Measurements from ENCODE around the gene GRIN3B.

Gene GRIN3B

GRCh38 chr19:1013218-1013617 lies 13.0 kb downstream of the GRIN3B start:
- Histone ChIP-seq H3K27me3 (ENCODE audit: control insufficient read depth, insufficient read depth, low read length) (no peaks in the 10 kb centered on the region), H3K4me1 (ENCODE audit: control insufficient read depth, insufficient read depth, low read length) (peaks cover 26% of the 10 kb centered on the region), H3K36me3 (ENCODE audit: insufficient read depth, low read length) (peaks cover 39% of the 10 kb centered on the region), H3K4me3 (ENCODE audit: low read length) (no peak overlapping the region), H3K9me3 (replicated peaks; ENCODE audit: low read length) (no peaks in the 10 kb centered on the region), H3K4me2 (ENCODE audit: low read length) (no peak overlapping the region), H3K9ac (ENCODE audit: low read depth, low read length) (no peak overlapping the region)

- no peak overlapping the region for H3K4me2 ChIP-seq (ENCODE audit: low read length)
- H3K4me3 ChIP-seq (ENCODE audit: low read length) = no peak overlapping the region
- peaks cover 30% of the 10 kb centered on the region for H3K36me3 ChIP-seq (ENCODE audit: insufficient read depth, low read length)
- peaks cover 36% of the 10 kb centered on the region for H3K4me1 ChIP-seq (ENCODE audit: control insufficient read depth, insufficient read depth, low read length)
- H3K9me3 ChIP-seq (replicated peaks; ENCODE audit: low read length) = no peaks in the 10 kb centered on the region
- H3K9ac ChIP-seq (ENCODE audit: low read depth, low read length) = no peak overlapping the region
- H3K27me3 ChIP-seq (ENCODE audit: control insufficient read depth, insufficient read depth, low read length) = no peaks in the 10 kb centered on the region
Observed at GRCh38 chr19:1014161-1015060, 14.2 kb downstream of the GRIN3B start.

GRCh38 chr19:1015061-1015781 lies 15.0 kb downstream of the GRIN3B start:
- H3K9me3 ChIP-seq (replicated peaks; ENCODE audit: low read length) = no peaks in the 10 kb centered on the region
- H3K9ac ChIP-seq (ENCODE audit: low read depth, low read length) = no peak overlapping the region
- peaks cover 40% of the 10 kb centered on the region for H3K4me1 ChIP-seq (ENCODE audit: control insufficient read depth, insufficient read depth, low read length)
- H3K4me2 ChIP-seq (ENCODE audit: low read length) = no peak overlapping the region
- no peaks in the 10 kb centered on the region for H3K27me3 ChIP-seq (ENCODE audit: control insufficient read depth, insufficient read depth, low read length)
- peaks cover 26% of the 10 kb centered on the region for H3K36me3 ChIP-seq (ENCODE audit: insufficient read depth, low read length)
- no peak overlapping the region for H3K4me3 ChIP-seq (ENCODE audit: low read length)

GRCh38 chr19:1015782-1016646 lies 15.8 kb downstream of the GRIN3B start:
- Histone ChIP-seq H3K27me3 (ENCODE audit: control insufficient read depth, insufficient read depth, low read length) (no peaks in the 10 kb centered on the region), H3K36me3 (ENCODE audit: insufficient read depth, low read length) (peaks cover 26% of the 10 kb centered on the region), H3K9ac (ENCODE audit: low read depth, low read length) (no peak overlapping the region), H3K4me3 (ENCODE audit: low read length) (no peak overlapping the region), H3K4me1 (ENCODE audit: control insufficient read depth, insufficient read depth, low read length) (peaks cover 40% of the 10 kb centered on the region), H3K9me3 (replicated peaks; ENCODE audit: low read length) (no peaks in the 10 kb centered on the region), H3K4me2 (ENCODE audit: low read length) (peak overlapping the region; percentile 100)

- peak overlapping the region; percentile 28 for H3K9ac ChIP-seq (ENCODE audit: low read depth, low read length)
Observed at GRCh38 chr19:1016647-1017114, 16.5 kb downstream of the GRIN3B start.

GRCh38 chr19:1017115-1017905 lies 17.1 kb downstream of the GRIN3B start:
- no peaks in the 10 kb centered on the region for H3K9me3 ChIP-seq (replicated peaks; ENCODE audit: low read length)
- H3K4me1 ChIP-seq (ENCODE audit: control insufficient read depth, insufficient read depth, low read length) = peaks cover 40% of the 10 kb centered on the region
- H3K36me3 ChIP-seq (ENCODE audit: insufficient read depth, low read length) = peaks cover 26% of the 10 kb centered on the region
- H3K27me3 ChIP-seq (ENCODE audit: control insufficient read depth, insufficient read depth, low read length) = no peaks in the 10 kb centered on the region
- H3K4me2 ChIP-seq (ENCODE audit: low read length) = peak overlapping the region; percentile 100
- peak overlapping the region; percentile 28 for H3K9ac ChIP-seq (ENCODE audit: low read depth, low read length)
- H3K4me3 ChIP-seq (ENCODE audit: low read length) = peak overlapping the region; percentile 25

More at GRCh38 chr19:1016647-1017114, 16.5 kb downstream of the GRIN3B start:
- H3K4me1 ChIP-seq (ENCODE audit: control insufficient read depth, insufficient read depth, low read length) = peaks cover 40% of the 10 kb centered on the region
- peak overlapping the region; percentile 25 for H3K4me3 ChIP-seq (ENCODE audit: low read length)
- H3K36me3 ChIP-seq (ENCODE audit: insufficient read depth, low read length) = peaks cover 26% of the 10 kb centered on the region
- H3K27me3 ChIP-seq (ENCODE audit: control insufficient read depth, insufficient read depth, low read length) = no peaks in the 10 kb centered on the region
- no peaks in the 10 kb centered on the region for H3K9me3 ChIP-seq (replicated peaks; ENCODE audit: low read length)
- peak overlapping the region; percentile 100 for H3K4me2 ChIP-seq (ENCODE audit: low read length)

- Histone ChIP-seq H3K9me3 (replicated peaks; ENCODE audit: low read length) (no peaks in the 10 kb centered on the region), H3K9ac (ENCODE audit: low read depth, low read length) (no peak overlapping the region), H3K4me3 (ENCODE audit: low read length) (no peak overlapping the region), H3K4me2 (ENCODE audit: low read length) (peak overlapping the region; percentile 100), H3K36me3 (ENCODE audit: insufficient read depth, low read length) (peaks cover 22% of the 10 kb centered on the region), H3K27me3 (ENCODE audit: control insufficient read depth, insufficient read depth, low read length) (no peaks in the 10 kb centered on the region), H3K4me1 (ENCODE audit: control insufficient read depth, insufficient read depth, low read length) (peaks cover 40% of the 10 kb centered on the region)
Observed at GRCh38 chr19:1017906-1018305, 17.7 kb downstream of the GRIN3B start.

- Histone ChIP-seq H3K9me3 (replicated peaks; ENCODE audit: low read length) (no peaks in the 10 kb centered on the region), H3K27me3 (ENCODE audit: control insufficient read depth, insufficient read depth, low read length) (no peaks in the 10 kb centered on the region), H3K4me1 (ENCODE audit: control insufficient read depth, insufficient read depth, low read length) (peaks cover 40% of the 10 kb centered on the region), H3K36me3 (ENCODE audit: insufficient read depth, low read length) (peaks cover 17% of the 10 kb centered on the region), H3K4me3 (ENCODE audit: low read length) (no peak overlapping the region), H3K9ac (ENCODE audit: low read depth, low read length) (no peak overlapping the region), H3K4me2 (ENCODE audit: low read length) (peak overlapping the region; percentile 100)
Observed at GRCh38 chr19:1018393-1018792, 18.2 kb downstream of the GRIN3B start.

- Histone ChIP-seq H3K27me3 (ENCODE audit: control insufficient read depth, insufficient read depth, low read length) (no peaks in the 10 kb centered on the region), H3K4me1 (ENCODE audit: control insufficient read depth, insufficient read depth, low read length) (peaks cover 40% of the 10 kb centered on the region), H3K36me3 (ENCODE audit: insufficient read depth, low read length) (peaks cover 11% of the 10 kb centered on the region), H3K9me3 (replicated peaks; ENCODE audit: low read length) (no peaks in the 10 kb centered on the region), H3K9ac (ENCODE audit: low read depth, low read length) (peak overlapping the region; percentile 95), H3K4me2 (ENCODE audit: low read length) (peak overlapping the region; percentile 100), H3K4me3 (ENCODE audit: low read length) (peak overlapping the region; percentile 97)
Observed at GRCh38 chr19:1018932-1019615, 18.9 kb downstream of the GRIN3B start.

GRCh38 chr19:1019616-1019961 lies 19.4 kb downstream of the GRIN3B start:
- Histone ChIP-seq H3K9ac (ENCODE audit: low read depth, low read length) (peak overlapping the region; percentile 95), H3K4me1 (ENCODE audit: control insufficient read depth, insufficient read depth, low read length) (peaks cover 40% of the 10 kb centered on the region)

More at GRCh38 chr19:1019616-1019961, 19.4 kb downstream of the GRIN3B start:
- no peaks in the 10 kb centered on the region for H3K9me3 ChIP-seq (replicated peaks; ENCODE audit: low read length)
- H3K4me2 ChIP-seq (ENCODE audit: low read length) = peak overlapping the region; percentile 100
- peak overlapping the region; percentile 97 for H3K4me3 ChIP-seq (ENCODE audit: low read length)
- no peaks in the 10 kb centered on the region for H3K27me3 ChIP-seq (ENCODE audit: control insufficient read depth, insufficient read depth, low read length)
- peaks cover 10% of the 10 kb centered on the region for H3K36me3 ChIP-seq (ENCODE audit: insufficient read depth, low read length)

All from skeletal muscle satellite cell (primary cell).